Activated naive CD8-positive, alpha-beta T cell treated with anti-CD3 and anti-CD28 coated beads, Interleukin-2, amount 50 U/mL, for 16 hours (primary cell): ENCODE measurements around the gene GTF2H3.
A peak's percentile ranks its signal among the peaks of the same experiment; 100 is the strongest.

Source experiments
- DNase-seq: peaks from one replicate; pipeline ENCODE4 v3.0.0-alpha.2; 2020; ENCODE audit warnings: low read depth, low spot score

GTF2H3 gene

DNA sequence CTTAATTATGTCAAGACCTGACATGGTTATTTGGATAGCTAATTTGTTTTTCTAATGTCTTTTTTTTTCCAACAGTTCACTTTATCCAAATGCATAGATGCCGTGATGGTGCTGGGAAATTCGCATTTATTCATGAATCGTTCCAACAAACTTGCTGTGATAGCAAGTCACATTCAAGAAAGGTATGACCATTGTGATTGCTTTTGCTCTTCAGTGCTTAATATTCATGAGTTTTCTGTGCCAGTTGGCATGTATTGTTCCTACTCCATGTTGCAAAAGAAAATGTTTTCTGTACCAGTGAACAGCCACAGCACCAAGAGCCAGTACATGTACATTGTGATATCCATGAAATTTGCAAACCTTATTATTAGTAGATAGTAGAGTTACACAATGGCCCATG lies 11.8 kb downstream of the GTF2H3 start:
- DNase-seq, result no peak

DNA sequence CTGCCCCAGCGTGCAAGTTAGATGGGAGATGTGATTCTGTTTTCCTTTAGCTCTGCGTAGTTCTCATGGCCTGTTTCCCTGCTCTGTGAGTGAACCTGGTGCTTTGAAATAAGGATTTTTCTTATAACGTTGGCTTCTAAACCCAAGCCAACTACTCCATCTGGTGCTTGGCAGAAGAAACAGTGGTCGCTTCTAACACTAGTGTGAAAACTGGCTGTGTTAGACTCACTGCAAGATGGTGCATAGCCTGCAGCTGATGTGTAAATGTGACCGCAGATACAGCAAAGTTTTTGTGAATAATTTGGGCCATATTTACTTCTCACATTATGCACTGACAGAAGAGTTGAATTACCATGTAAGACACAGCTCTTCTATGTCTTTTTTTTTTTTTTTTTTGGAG lies 12.2 kb downstream of the GTF2H3 start:
- DNase-seq, result no peak

DNA sequence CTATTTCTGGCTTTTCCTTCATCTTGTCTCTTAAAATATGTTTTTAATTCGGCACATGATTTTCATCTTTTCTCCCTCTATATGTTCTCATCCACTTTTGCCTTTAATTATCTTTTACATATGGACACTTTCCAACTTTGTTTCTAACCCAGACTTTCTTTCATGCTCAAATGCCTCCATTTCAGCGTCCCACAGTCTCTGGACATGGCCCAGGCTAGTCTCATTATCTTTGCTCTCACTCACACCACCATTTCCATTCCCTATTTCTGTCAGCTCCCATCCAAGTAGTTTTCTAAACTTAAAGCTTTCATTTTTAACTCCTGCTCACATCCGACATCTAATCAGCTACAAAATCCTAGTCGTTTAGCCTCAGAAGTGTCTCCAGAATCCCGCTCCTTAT lies 14.8 kb downstream of the GTF2H3 start:
- no peak for DNase-seq

DNA sequence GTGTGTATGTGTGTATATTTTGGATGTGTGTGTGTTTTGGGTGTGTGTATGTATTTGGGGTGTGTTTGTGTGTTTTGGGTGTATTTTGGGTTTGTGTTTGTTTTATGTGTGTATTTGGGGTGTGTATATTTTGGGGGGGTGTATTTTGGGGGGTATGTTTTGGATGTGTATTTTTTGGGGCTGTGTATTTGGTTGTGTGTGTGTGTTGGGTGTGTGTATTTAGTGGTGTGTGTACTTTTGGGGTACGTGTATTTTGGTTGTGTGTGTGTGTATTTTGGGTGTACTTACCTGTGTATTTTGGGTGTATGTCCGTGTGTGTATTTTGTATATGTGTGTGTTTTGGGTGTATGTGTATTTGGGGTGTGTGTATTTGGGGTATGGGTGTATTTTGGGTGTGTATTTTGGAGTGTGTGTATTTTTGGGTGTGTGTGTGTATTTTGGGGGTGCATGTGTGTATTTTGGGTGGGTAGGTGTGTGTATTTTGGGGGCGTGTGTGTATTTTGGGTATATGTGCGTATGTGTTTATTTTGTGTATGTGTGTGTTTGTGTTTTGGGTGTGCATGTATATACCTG lies 20.6 kb downstream of the GTF2H3 start:
- no peak for DNase-seq

DNA sequence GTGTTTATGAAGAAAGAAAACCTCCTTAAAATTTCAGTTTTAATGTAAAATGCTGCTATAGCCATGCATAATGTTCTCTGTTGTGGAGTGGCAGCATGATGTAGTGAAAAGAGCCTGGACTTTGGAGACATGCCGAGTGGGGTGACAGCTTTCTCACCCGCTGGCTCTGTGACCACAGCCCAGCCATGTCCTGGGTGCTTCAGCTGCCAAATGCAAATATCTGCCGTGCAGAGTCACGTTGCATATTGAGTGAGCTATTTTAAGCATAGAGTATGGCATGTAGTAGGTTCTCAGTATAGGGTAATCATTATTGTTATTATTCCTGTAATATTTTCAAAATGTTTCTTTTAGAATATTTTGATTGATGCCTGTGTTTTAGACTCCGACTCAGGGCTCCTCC lies 21.8 kb downstream of the GTF2H3 start:
- DNase-seq, result no peak

DNA sequence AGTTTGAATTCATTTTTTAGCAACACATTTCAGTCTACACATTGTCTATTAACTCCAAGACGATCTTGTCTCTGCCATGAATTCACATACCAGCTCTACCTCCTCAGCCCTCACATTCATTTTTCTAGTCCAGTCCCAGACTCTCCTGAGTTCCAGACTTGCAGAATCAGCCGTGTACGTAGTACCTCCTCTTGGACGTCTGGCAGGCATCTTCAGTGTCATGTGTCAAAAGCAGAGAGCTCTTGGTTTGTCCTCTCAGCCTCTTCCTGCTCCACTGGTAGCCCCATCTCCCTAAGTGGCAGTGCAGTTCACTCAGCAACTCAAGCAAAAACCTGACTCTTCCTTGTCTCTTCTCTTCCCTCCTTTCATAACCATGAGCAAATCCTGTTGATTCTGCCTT lies 22.8 kb downstream of the GTF2H3 start:
- no peak for DNase-seq

DNA sequence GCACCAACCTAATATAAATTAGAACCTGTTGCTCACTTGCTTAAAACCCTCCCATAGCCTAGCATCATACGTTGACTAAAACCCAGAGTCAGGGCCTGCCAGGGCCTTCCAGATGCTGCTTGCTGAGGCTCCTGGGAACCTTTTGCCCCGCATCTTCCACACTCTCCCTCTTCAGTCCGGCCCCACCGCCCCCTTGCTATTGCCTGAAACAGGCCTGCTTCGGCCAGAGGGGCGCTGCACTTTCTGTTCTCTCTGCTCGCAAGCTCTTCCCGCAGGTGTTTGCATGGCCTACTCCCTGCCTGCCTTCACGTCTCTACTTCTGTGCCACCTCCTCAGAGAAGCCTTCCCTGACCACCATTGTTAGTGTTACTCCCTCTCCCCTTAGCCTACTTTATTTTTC lies 23.6 kb downstream of the GTF2H3 start:
- no peak for DNase-seq

DNA sequence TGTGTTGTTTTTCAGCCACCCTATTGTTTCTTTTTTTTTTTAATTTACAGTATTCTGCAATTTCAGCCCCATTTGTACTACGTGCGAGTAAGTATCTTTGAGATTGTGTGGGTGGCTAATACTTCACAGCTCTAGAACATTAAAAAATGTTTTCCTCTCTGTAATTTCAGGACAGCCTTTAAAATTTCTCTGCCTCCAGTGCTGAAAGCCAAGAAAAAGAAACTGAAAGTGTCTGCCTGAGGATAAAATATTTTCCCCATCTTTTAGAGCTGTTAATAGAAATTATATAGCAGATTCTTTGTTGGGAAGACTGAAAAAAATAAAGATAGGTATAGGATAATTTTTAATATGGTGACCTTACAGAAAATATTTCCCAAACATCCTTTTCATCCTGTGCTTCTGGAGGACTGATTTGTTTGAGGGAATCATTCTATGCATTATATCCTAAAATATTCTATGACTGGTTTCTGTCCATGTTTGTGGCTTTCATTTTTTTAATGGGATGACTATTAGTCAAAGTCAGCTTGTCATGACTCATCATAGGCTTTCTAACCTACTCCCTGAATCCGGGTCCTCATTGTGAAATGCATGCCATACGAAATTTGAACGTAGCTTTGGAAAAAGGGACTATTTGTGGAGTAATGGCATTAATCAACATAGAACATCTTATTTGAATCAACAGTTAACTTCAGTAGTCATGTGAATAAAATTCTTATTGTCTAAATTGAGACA lies 26.5 kb downstream of the GTF2H3 start:
- DNase-seq, result no peak

DNA sequence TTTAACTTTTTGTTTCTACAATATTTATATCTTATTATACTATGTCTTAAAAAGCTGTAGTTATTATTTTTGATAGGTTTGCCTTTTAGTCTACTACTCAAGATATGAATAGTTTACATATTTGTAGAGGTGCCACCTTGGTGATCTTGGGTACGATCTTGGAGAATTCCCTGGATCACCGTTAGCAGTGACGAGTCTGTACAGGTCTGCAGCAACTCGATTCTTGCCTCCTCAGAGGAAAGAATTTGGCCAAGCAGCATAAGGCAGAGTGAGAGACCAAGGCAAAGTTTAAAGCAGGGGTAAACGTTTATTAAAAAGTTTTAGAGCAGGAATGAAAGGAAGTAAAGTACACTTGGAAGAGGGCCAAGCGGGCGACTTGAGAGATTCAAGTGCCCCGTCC lies 34.1 kb downstream of the GTF2H3 start:
- DNase-seq, result no peak

DNA sequence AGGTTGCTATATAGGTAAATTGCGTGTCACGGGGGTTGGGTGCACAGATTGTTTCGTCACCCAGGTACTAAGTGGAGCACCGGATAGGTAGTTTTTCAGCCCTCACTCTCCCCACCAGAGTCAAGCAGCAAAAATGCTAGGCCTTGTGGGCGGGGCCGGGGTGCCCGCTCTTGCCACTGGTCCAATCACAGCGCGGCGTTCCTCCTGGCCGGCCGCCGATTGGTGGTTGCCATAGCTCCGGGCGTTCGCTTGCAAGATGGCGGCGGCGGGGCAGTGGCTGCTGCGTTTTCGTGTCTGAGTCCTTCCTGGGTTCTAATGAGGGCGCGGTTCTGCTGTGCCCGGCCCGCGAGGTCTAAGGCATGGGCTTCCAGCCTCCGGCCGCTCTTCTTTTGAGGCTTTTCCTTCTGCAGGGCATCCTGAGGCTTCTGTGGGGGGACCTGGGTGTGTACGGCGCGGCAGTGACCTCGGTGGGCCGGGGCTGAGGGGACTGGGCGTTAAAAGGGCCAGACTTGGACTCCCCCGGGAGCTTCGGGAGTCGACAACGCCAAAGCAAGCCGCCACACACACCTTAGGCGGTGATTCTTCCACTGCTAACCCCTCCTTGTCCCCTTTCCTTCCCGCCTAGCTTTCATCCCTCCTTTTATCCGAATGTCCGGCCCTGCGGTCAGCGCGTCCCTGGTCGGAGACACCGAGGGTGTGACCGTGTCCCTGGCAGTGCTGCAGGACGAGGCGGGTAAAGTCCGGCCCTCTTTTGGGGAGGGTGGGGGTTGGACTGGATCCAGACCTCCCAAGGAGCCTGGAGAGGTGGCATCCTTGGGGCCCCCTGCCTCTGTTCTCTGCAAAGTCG lies 37.5 kb downstream of the GTF2H3 start, which contains the start of gene TCTN2:
Gene TCTN2 (plus strand): TSS at position 232 of the 847 bp plus-strand sequence. CDS start 128 bp downstream, at position 360.
- DNase-seq, result peak; percentile 89

DNA sequence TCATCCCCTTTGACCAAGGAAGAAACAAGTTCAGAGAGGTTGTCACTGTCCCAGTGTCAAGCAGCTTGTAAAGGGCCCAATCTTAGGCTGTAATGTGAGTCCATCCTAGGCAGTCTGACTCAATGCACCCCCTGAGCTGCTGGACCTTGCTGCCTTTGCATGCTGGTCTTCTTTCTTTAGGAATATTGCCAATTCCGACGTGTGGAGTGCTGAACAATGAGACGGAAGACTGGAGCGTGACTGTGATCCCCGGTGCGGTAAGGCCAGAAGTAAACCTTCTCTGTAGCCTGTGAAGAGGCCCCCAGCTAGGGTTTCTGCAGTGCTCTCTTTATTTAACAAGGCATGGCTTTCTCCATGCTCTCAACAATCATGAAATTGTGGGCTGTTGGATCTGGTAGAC lies 38.2 kb downstream of the GTF2H3 start:
- DNase-seq, result no peak

DNA sequence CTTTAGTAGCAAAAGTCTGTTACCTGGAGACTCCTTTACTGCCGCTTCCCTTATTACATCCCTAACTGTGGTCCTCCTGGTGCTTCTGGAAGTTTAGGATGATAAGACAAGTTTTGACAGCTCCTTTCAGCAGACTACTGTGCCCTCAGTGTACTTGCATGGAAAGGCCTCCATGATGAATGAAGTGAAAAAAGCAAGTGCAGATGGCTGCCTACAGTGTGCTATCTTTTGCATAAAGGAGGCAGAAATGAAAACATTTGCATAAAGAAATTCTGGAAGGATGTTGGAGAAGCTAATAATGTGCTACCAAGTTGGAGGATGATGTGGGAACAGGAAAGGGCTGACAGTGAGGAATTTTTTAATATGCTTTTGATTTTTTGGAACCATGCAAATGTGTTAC lies 41.8 kb downstream of the GTF2H3 start:
- DNase-seq, result no peak

DNA sequence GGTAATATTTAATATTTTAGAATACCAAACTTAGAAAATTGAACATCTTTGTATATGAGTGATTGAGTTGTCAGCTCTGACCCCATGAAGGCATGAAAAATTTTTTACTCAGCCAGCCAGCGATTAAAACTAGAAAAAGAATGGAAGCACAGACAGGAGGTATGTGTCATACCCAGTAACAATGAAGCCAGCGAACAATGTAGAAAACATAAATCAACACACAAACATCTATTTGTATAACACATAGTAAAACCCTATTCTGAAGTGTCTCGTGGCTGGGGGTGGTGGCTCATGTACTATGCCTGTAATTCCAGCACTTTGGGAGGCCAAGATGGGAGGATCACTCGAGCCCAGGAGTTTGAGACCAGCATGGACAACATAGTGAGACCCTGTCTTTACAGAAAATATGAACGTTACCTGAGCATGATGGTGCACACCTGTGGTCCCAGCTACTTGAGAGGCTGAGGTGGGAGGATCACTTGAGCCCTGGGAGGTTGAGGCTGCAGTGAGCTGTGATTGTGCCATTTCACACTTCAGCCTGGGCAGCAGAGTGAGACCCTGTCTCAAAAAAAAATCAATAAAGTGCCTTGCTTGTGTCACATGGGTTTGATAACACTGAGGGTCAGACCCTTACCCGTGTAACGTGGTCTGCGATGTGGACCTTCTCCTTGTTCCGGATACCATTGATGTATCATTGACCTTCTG lies 43.1 kb downstream of the GTF2H3 start:
- DNase-seq, result no peak

DNA sequence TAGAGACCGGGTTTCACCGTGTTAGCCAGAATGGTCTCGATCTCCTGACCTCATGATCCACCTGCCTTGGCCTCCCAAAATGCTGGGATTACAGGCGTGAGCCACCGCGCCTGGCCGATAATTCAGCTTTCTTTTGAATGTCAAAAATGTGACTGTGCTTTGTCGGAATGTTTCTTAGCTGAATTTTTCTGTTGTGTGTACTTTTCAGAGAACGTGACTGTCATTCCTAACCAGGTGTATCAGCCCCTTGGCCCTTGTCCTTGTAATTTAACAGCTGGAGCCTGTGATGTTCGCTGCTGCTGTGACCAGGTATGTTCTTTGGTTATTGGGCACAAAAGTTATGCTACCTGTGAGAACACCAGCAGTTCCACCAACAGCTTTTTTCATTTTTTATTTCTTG lies 45.4 kb downstream of the GTF2H3 start:
- DNase-seq, result no peak

DNA sequence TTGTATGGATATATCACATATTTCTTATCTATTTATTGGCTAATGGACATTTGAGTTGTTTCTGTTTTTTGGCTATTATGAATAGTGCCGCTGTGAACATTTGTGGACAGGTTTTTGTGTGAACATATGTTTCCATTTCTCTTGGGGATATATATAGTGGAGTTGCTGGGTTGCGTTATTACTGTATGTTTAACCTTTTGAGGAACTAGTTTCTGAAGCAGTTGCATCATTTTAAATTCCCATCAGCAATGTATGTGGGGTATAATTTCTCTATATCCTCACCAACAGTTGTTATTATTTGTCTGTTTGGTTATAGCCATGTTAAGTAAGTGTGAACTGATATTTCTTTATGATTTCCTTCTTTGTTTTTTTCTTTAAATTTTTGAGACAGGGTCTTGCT lies 48.0 kb downstream of the GTF2H3 start:
- no peak for DNase-seq

DNA sequence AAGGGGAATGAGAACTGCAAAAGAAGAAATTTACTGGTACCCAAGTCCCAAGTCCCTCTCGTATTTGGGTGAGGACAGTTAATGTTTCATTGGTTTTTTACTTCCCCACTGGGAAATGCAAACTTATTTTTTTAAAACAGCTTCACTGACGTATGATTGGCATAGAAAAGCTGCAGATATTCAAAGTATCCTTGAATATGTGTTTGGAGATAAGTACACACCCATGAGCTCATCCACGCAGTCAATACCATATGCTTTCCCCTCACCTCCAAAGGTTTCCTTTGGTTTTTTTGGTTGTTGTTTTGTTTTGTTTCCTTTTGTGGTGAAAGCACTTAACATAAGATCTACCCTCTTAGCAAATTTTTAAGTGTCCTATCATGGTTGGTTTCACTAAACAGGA lies 50.3 kb downstream of the GTF2H3 start:
- DNase-seq, result no peak

DNA sequence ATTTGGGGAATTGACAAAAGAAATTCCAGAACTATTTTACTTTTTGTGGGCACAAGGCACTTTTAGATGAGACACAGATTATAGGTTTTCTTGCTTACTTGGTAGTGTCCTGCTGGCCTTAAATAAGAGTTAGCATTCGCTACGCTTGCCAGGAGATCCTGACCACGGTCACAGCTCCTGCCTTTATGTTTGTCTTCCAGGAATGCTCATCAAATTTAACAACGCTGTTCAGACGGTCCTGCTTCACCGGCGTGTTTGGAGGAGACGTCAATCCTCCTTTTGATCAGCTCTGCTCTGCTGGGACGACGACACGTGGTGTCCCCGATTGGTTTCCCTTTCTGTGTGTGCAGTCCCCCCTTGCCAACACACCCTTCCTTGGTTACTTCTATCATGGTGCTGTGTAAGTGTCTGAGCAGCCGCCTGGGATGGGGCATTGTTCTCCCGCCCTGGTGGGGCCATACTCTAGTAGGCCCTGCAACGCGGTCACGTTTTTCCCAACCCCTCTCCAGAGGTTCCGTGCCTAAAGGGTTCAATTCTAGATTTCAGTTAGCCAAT lies 53.1 kb downstream of the GTF2H3 start:
- DNase-seq, result no peak

DNA sequence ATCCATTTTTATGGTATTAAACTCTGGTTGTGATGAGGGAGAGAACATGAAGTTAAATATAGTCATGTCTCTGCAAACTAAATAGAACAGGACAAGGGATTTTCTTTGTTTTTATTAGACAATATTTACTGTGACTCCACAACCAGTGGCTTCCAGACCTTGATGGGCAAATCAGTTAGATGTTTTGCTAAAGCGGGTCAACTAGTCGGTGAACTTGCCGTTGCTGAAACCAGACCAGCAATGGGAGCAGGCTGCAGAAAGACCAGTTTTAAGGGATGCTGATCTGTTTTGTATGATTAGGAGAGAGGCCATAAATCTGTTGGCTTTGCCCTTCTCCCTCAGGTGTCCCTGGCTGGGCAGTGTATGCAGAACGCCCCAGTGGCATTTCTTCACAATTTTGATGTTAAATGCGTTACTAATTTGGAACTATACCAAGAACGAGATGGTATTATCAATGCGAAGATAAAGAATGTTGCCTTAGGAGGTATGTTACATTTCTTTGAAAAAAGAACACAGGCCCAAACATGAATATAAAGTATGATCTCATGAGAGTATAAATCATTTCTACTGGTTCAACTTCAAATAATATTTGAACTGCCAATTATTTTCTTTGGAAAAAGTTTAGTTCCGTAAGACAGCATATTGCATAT lies 56.7 kb downstream of the GTF2H3 start:
- DNase-seq, result no peak

DNA sequence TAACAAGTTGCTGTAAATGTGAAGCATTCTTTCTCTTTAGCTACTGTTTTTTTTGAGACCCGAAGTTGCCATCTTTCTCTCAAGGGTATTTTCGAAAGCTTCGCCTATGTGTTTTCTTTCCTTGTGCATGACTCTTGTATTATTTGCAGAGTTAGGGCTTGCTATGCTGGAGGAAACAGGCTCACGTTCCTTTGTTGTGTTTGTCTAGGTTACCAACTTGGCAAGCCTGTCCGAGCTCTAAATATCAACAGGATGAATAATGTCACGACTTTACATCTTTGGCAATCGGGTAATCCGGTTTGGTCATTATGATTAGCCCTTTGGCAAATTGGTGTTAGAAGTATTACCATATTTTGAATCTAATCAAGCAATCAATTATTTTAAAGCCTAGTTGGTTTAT lies 62.6 kb downstream of the GTF2H3 start:
- no peak for DNase-seq

DNA sequence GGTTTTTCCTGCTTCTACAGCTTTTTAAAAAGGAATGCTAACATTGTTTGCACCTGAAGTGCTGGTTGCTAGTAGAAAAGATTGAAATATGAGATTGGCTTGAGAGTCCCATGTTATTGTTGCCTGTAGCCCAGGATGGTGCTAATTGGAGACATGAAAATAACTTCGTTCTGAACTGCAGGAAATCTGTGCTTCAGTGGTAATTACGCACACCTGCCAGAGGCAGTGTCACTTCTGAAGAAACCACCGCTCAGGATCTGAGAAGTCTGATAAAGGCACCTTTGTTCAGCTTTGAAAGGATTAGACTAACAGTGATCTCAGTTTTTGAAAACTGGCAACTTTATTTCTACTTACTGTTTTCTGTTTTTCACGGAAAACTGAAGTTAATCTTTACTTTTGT lies 63.0 kb downstream of the GTF2H3 start:
- no peak for DNase-seq

DNA sequence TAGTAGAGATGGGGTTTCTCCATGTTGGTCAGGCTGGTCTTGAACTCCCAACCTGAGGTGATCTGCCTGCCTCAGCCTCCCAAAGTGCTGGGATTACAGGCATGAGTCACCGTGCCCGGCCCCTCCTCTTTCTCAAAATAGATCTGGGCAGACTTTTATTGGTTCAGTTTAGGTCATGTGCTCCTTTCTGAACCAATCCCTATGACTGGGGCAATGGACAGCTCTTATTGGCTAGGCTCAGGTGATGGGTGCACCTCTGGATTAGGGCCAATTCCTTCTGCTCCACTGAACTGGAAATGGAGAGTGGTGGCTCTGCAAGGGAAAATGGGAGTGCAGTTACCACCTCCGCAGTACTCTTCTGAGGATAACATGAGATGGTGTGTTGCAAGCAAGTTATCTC lies 72.3 kb downstream of the GTF2H3 start:
- DNase-seq, result no peak
